Esophagus muscularis mucosa (tissue), 4 donors: ENCODE measurements around the gene KCNS1.

ENCODE experiments used
- CTCF ChIP-seq, 3 experiments: fragments of 200-600 bp in 2 of 3; fragments of 450-650 bp in 1 of 3; sonication (generic) in 2 of 3; IDR thresholded peaks; one replicate each; pipeline ENCODE4 v1.5.1; 2017 to 2019; ENCODE audit warnings: antibody characterized with exemption in 3 of 3, mild to moderate bottlenecking in 2 of 3, moderate library complexity in 1 of 3
- EP300 ChIP-seq: sonication (generic); formaldehyde crosslinking; IDR thresholded peaks from one replicate; pipeline ENCODE4 v1.6.1; 2017; ENCODE audit warnings: antibody characterized with exemption
- POLR2A ChIP-seq: fragments of 450-650 bp; IDR thresholded peaks from one replicate; pipeline ENCODE4 v1.6.1; 2017; ENCODE audit warnings: antibody characterized with exemption, moderate library complexity, mild to moderate bottlenecking, low read depth
- POLR2AphosphoS5 ChIP-seq, 2 donors: sonication (generic); formaldehyde crosslinking; IDR thresholded peaks; one replicate each; pipeline ENCODE4 v1.6.1; 2017; ENCODE audit warnings: antibody characterized with exemption in 2 of 2

- TF ChIP-seq CTCF (IDR thresholded peaks at IDR 0.05) (no peak), POLR2AphosphoS5 (IDR thresholded peaks at IDR 0.05) (no peak), EP300 (no peak), POLR2A (no peak)
Measured at GRCh38 chr20:45060294-45060693, 40.6 kb downstream of the KCNS1 start.
